Mucosa of gallbladder (tissue), 1 donor: ENCODE data around the gene HIC2. TPM values are rescaled to one million over a fixed set of nuclear protein-coding genes. Genes with fewer than 3 reads are reported as not detected.
"Not testable (repeated sequence)": the region's sequence is repeated elsewhere in the genome, so short reads cannot be mapped to it uniquely, and the experiment has no call there.

ENCODE experiments used
- DNase-seq: peaks from one replicate; pipeline ENCODE4 v3.0.0-alpha.2; 2020; ENCODE audit warnings: low spot score
- total RNA-seq: library from RNA; stranded (reverse); gene quantifications from one replicate; pipeline ENCODE4 v1.2.1, GENCODE V29; 2021
- donor health status: DM: no; HTN: no; CAD: no.

HIC2 gene
- total RNA-seq, 1 donor from 2014 or later: 4.5 TPM

DNA sequence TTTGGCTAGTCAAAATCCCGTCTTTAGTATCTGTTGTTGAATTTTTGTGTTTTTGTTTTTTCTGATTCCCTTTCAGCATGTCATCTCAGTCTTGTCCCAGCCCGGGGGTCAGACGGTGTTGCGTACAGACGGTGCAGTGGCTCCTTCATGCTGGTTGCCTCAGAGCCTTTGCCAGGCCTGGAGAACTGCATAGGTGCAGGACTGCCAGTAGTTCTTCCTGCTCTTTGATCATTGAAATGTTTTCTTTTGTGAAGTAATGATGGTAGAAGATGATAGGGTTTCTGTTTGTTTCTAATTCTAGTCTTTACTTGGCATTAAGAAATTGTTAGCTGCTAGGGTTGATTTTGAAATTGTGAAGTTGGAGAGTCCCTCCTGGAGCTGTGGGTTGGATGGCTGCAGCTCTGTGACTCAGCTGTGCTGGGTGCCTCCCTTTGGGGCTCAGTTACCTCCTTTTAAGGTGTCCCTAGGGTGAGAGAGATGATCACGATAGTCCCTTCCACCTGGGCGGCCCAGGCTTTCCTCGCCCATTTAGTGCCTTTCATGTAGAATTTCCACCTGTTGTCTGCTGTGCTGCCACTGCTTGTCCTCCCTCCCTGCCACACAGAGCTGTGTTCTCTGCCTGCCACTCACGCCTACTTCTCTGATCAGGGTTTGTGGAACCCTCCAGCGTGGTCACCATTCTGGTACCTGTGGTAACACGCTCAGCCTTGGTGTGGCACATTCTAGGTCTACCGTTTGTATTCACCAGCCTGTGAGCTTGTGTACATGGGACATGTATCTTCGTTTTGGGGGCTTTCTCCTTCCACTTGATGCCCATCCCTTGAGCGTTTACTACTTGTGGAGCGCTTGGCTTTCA is 17.4 kb downstream of the HIC2 start:
- not testable (repeated sequence) for DNase-seq

DNA sequence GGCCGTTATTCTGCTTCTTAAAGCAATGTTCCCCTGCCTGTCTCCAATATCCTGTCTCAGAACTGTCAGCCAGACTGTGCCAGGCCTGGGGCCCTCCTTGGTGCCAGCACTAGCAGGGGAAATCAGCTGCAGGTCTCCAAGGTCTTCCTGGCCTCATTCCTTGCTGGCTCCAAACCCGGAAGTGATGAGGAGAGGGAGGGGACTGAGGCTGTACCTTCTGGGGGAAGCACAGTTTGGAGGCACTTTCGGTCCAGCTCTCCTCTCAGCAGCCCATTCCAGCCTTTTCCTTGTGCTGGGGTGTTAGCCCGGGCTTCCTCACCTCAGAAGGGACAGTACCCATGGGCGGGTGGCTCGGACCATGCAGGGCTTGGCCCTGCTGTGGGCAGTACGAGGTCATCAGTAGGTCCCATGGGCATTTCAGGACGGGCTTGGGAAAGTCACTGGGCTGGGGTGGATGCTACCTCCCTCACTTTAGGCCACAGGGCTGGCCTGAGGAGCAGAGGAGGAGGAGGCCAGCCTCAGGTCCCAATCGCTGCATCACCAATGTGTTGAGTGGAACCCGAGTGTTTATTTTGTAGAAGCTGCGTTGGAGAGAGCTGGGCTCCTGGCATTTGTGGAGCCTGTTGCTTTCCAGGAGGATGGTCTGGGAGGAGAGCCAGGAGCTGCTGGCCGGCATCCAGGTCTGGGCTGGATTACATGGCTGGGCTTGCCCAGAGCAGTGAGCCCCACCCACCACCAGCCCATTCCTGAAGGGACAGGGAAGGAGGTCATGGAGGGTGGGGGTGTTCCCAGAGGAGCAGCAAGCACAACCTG is 19.0 kb downstream of the HIC2 start:
- peak; percentile 10 for DNase-seq

DNA sequence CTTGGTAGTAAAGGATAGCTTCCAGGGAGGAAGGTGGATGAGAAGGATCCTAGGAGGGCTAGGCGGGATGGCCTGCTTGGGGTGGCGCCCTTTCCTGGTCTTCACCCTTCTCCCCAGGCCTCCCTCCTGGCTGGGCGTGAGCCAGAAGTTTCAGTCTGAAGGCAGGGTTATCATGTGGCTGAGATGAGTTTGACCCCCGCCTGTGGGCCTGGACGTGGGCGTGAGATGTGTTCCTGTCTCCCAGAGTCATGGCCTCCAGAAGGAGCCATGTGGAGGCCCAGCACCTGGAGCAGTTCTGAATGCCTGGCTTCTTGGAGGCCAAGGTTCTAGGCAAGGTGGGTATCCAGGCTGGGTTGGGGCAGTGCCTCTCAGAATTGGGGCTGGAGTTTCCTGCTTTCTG is 20.8 kb downstream of the HIC2 start:
- peak; percentile 3 for DNase-seq

DNA sequence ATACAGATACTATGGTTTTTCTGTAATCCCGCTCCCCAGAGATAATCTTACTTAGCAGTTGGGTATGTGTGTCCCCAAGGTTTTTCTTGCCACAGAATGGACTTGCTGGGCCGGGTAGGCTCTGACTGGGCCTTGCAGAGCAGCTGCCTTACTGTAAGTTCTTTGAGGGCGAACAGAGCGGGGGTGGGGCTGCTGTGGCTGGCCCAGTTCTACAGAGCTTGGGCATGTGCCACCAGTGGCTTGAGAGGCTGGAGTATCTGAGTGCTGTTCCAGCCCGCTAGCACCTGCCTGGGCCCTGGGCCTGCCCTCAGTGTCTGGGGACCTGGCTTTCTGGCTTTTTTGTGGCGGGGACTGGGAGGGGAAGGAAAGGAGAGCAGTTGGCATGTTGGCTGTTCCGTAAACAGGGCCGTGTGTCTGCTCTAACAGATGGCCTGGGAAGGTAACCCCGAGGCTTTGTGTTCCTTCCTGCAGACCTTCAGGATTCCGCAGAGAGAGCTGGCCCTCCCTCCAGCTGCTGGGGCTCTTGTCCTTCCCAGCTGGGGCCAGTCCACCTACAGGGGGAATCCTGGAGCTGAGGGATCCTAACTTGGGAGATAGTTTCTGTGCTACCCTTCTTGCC is 23.0 kb downstream of the HIC2 start:
- DNase-seq: not testable (repeated sequence)

DNA sequence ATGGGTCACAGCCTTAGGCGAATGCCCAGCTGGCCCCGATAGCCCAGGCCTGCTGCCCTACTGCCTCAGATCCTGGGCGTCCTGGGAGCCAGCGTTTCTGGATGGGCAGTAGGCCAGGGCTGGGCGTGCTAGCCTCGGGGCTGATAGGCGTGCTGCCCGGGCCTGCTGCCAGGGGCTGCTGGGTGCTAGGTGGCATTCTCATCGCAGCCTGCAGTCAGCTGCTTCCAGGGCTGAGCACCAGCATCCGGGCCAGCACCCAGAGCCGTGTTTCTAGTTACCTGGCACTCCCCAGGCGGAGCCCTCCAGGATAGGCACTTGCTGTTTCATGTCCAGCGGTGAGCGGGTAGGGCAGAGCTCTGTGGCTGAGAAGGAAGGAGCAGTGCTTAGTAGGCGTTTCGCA is 23.5 kb downstream of the HIC2 start:
- DNase-seq: not testable (repeated sequence)

DNA sequence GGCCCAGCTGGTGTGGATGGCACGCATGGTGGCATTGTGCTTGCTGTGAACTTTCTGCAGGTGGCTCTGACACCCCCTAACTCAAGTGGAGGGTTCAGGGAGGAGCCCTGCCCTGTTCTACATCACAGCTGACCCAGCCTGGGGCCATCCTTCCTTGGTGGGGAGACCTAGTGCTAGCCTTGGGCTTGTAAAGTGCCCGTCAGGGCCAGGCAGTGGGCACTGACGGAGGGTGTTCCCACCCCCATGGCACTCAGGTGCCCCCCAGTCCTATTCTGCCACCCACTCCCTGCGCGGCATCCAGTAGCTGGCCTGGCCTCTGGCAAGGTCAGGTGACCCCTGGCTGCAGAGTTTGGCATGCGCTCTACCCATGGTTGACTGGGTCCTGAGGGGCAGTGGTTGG is 24.0 kb downstream of the HIC2 start:
- not testable (repeated sequence) for DNase-seq

DNA sequence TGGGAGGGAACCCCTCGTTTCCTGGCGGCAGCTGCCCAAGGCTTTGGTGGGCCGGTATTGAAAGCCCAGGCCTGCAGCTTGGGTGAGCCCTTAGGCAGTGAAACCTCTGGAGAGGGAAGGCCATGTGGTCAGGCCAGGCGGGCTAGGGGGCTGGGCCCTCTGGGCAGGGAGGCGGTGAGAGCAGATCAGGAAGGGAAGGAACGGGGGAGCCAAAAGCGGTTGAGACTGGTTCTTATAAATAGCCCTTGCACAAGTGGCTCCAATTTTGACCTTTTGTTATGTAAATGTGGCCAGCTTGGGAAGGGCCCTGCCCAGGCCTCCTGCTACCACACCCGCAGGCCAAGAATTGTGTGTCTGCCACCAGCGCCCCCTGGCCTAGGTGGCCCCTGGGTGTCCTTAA is 25.0 kb downstream of the HIC2 start:
- DNase-seq: not testable (repeated sequence)

DNA sequence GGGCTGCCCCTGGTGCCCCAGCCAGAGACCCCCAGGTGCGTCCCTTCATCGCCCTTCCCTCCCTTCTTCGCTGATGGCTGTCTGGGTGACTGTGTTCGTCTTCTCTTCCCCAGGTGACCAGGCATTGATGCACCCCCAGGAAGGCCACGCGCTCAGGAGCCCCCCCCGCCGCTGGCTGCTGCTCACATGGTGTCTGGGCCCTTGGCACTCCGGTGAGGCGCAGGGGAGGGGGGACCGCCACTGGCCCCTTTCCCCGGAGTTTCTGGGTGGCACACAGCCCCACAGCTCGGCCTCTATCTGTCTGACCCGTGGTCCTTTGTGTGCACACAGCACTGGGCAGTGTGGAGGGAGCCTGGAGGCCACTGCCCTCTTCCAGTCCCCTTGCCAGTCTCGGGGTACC is 25.5 kb downstream of the HIC2 start:
- DNase-seq: peak; percentile 7

DNA sequence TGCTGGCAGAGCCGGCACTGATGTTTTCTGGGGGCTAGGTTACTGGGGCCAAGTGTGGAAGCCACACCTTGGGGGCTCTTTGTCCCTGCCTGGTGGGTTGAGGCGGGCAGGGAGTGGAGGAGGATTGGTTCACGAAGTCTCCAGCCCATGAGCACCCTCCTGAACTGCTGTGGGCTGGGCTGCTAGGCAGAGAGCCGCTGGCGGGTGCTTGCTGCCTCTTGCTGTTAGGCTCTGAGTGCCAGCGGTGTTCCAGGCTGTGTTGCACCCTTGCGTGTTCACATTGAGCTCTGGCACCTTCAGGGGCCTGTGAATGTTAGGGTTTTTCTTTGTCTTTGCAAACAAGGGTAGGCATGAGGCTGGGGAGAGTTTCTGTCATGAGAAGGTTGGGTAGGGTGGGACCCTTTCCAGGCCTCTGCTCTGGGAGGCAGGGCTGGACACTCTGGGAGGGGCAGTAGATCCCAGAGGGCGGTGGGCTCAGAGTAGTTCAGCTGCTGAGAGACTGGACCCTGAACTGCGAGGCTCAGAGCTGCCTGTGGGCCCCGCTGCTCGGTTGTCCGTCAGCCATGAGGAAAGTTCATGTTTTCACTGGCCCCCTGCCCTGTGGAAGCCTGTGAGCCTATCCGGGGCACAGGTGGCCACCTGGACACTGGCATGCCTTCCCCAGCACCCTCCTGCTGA is 26.0 kb downstream of the HIC2 start:
- peak; percentile 6 for DNase-seq

DNA sequence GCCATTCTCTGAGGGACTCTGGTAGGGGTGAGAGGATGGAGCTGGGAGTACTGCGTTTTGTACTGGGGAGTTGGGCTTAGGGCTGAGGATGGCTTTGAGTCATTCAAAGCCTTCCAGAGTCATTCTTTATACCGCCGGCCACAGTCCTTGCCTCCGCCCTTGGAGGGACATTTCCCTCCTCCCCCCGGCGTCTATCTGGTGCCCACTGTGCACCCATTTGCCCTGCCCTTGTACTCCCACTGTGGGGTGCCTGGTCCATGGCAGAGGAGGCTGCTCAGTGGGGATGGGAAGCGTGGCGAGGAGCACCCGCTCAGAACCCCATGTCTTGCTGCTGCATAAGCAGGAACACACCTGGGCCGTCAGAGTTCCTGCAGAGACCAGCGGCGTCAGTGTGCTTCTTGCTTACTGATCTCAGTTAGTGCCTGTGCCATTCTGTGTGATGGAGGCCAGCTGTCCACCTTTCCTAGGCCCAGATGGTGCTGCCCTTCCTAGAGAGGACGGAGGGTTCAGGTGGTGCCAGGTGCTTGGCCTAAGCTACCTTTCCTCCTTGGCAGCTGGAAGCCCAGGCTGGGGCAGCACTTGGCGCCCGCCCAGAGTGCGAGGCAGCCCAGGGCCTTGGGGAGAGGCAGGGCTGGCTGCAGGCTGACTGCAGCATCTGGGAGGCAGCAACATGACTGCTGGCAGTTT is 26.7 kb downstream of the HIC2 start:
- peak; percentile 4 for DNase-seq

DNA sequence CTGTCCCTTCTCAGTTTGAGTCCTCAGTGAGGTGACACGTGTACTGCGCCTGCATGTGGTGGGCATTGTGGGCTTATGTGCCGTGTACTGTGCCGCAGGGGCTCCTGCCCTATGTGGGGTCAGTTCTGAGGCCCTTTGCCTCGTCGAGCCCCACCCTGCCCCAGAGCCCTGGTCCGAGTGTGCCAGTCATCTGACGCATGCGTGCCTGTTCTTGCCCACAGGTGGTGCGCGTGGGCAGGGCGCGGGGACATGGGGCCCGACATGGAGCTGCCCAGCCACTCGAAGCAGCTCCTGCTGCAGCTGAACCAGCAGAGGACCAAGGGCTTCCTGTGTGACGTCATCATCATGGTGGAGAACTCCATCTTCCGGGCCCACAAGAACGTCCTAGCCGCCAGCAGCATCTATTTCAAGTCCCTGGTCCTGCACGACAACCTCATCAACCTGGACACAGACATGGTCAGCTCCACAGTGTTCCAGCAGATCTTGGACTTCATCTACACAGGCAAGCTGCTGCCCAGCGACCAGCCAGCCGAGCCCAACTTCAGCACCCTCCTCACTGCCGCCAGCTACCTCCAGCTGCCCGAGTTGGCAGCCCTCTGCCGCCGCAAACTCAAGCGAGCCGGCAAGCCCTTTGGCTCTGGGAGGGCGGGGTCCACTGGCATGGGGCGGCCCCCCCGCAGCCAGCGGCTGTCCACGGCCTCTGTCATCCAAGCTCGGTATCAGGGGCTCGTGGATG is 27.7 kb downstream of the HIC2 start:
- peak; percentile 6 for DNase-seq

DNA sequence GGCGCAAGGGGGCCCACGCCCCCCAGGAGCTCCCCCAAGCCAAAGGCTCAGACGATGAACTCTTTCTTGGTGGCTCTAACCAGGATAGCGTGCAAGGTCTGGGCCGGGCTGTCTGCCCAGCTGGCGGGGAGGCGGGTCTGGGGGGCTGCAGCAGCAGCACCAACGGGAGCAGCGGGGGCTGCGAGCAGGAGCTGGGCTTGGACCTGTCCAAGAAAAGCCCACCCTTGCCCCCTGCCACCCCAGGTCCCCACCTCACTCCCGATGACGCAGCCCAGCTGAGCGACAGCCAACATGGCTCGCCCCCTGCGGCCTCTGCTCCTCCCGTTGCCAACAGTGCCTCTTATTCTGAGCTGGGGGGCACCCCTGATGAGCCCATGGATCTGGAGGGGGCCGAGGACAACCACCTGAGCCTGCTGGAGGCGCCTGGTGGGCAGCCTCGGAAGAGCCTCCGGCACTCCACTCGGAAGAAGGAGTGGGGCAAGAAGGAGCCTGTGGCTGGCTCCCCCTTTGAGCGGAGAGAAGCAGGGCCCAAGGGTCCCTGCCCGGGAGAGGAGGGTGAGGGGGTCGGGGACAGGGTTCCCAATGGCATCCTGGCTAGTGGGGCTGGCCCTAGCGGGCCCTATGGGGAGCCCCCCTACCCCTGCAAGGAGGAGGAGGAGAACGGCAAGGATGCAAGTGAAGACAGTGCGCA is 28.4 kb downstream of the HIC2 start:
- peak; percentile 8 for DNase-seq

DNA sequence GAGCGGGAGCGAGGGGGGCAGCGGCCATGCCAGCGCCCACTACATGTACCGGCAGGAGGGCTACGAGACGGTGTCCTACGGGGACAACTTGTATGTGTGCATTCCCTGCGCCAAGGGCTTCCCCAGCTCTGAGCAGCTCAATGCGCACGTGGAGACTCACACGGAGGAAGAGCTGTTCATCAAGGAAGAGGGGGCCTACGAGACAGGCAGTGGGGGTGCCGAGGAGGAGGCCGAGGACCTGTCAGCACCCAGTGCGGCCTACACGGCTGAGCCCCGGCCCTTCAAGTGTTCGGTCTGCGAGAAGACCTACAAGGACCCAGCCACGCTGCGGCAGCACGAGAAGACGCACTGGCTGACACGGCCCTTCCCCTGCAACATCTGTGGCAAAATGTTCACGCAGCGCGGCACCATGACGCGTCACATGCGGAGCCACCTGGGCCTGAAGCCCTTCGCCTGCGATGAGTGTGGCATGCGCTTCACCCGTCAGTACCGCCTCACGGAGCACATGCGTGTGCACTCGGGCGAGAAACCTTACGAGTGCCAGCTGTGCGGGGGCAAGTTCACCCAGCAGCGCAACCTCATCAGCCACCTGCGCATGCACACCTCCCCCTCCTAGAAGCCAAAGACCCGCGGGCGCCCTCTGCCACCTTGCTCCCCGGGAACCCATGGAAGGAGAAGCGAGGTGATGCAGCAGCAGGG is 29.1 kb downstream of the HIC2 start:
- DNase-seq: peak; percentile 6

DNA sequence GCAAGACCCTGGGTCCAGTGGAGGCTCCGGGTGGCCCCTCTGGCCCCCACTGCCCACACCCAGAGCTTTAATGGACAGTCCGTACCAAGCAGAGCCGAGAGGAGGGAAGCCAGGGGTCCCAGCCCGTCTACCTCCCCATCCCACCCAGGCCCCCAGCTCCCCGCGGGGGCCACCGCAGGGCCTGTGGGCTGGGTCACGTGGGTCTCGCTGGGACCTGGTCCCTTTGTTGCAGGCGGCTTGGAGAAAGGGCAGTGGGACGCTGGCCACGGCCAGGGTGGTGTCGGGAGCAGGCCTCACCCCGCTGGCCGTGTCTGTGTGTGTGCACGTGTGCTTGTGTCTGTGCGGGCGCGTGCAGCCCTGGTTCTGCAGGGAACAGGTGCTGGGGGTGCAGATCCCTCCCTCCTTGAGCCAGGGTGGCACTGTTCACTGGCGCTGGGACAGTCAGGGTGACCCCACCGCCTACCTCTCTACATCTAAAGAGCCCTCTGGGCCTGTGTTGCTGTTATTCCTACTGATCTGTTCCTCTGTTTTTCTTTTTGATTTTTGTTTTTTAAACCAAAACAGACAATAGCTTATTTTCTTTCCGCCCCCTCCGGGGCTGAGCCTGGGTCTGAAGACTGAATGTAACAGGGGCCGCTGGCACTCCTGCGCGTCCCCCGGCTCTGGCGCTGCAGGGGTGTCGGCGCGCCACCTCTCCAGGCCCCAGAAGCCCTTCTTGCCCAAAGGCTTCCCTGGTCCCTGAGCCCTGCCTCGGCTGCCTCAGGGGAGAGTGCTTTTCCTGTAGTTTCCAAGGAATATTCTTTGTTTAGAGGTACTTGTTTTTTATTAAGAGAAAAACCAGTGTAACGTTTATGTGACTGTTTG is 29.9 kb downstream of the HIC2 start:
- DNase-seq: peak; percentile 6

DNA sequence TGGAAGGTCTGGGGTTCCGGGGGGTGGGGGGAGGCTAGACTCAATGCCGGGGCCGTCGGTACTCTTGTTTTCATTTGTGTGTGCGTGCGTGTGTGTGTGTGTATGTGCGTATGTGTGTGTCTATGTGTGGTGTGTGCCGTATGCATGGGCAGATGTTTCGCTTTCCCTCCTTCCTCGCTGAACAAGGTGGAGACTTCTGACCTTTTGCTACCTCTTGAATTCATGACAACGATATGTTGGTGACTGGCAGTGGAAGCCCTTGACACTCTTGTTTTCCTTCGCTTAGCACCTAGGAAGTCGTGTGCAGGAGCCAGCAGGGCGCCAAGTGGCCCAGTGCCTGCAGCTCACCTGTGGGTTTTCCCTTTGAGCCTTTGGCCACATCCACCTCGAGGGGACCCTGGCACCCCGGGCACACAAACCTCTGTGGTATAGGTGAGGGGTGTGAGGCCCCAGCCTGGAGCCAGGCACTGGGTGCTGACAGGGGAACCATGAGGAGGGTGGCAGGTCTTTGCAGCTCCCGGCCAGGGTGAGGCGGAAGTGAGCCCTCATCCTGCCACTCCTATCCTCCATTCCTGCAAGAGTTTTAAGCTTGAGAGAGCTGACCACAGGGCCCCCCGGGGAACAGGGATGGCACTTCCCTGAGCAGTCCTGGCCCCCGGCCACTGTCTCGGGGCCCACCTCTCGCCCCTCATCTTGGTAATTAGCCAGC is 30.7 kb downstream of the HIC2 start:
- peak; percentile 6 for DNase-seq

DNA sequence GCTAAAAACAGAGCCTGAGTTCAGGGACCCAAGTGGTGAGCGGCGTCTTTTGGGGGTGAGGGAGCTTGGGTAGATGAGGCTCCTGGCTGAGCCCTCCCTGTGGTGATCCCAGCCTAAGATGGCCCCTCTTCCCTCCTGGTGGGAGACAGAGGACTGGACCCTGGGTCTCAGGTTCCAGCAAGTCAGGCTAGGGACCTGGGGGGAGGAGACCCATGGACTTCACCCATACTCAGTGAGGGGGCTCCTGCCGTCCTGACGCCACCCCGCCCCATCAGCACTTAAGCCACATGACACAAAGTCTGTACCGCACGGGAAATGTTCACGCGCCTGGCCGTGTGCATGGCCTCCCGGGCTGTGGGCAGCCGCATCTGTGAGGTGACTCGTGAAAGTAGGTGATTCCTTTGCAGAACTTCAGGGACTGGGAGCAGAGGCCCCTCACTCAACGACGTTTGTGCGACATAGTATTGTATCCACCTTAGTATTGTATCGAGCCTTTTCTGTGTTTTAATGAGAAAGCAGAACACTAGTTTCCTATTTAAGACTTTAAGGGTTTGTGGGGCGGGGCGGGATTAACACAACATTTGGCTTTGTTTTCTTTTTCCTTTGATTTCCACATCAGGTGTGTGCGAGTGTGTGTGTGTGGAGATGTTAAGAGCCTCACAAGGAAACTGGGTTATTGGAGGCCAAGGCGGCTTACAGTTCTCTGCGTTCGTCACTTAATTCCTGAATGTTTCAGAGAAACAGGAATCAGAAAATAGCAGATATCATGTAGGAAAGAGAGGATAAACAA is 31.7 kb downstream of the HIC2 start:
- DNase-seq: peak; percentile 9
